ENCODE measurements around the gene DHRS9.

The DHRS9 gene

DNA sequence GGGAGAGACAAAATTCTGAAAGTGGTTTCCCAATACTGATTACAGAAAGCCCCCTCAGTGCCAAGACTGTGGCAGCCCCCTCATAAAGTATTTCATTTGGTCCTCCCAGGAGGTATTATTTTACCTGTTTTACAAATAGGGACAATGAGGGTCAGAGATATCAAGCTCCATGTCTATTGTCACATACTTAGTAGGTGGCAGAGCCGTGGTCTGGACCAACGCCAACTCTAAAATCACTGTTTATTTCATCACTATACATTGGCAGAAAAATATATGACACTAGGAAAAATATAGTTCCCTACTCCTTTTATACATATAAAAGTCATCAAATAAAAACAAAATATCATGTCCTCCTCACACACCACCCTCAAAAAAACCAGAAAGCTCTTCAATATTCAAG is 68.6 kb downstream of the DHRS9 start:
- no peak for DNase-seq

GRCh38 chr2:169139145-169139544 is 69.8 kb downstream of the DHRS9 start:
- no peak for DNase-seq

- no peak for DNase-seq
Observed at GRCh38 chr2:169139993-169140767, 70.8 kb downstream of the DHRS9 start.

- DNase-seq, result peak; percentile 22 to 37
Observed at GRCh38 chr2:169141713-169142352, 72.5 kb downstream of the DHRS9 start.

GRCh38 chr2:169143998-169144397 is 74.6 kb downstream of the DHRS9 start:
- DNase-seq, result no peak

Data from AML-193 (cell line).